Parathyroid adenoma (tissue), 2 donors: Measurements from ENCODE around the gene CHAC2.

Source experiments
- H2AFZ ChIP-seq: fragments of 300-600 bp; sonication (generic); one replicate; pipeline ENCODE4 v1.7.0; 2017; ENCODE audit warnings: antibody characterized with exemption, mild to moderate bottlenecking
- H3K27ac ChIP-seq: fragments of 300-600 bp; sonication (generic); one replicate; pipeline ENCODE4 v1.7.0; 2017
- H3K27me3 ChIP-seq: fragments of 300-600 bp; sonication (generic); one replicate; pipeline ENCODE4 v1.7.0; 2017; ENCODE audit warnings: low read length; ENCODE audit not compliant: control insufficient read depth, insufficient read depth
- H3K36me3 ChIP-seq: fragments of 300-600 bp; sonication (generic); one replicate; pipeline ENCODE4 v1.7.0; 2017; ENCODE audit warnings: low read length; ENCODE audit not compliant: control insufficient read depth, insufficient read depth
- H3K4me1 ChIP-seq: fragments of 300-600 bp; sonication (generic); one replicate; pipeline ENCODE4 v1.7.0; 2017; ENCODE audit warnings: control low read depth
- H3K4me2 ChIP-seq: fragments of 300-600 bp; sonication (generic); one replicate; pipeline ENCODE4 v1.7.0; 2017; ENCODE audit warnings: low read length
- H3K4me3 ChIP-seq: fragments of 300-600 bp; sonication (generic); one replicate; pipeline ENCODE4 v1.7.0; 2017; ENCODE audit warnings: low read depth, low read length
- H3K79me2 ChIP-seq: fragments of 300-600 bp; sonication (generic); one replicate; pipeline ENCODE4 v1.7.0; 2017; ENCODE audit warnings: control low read depth
- H3K9ac ChIP-seq: fragments of 300-600 bp; sonication (generic); one replicate; pipeline ENCODE4 v1.7.0; 2017; ENCODE audit warnings: mild to moderate bottlenecking
- H3K9me3 ChIP-seq: fragments of 300-600 bp; sonication (generic); one replicate; pipeline ENCODE4 v1.7.0; 2017; ENCODE audit warnings: low read length; ENCODE audit not compliant: control insufficient read depth
- TF ChIP-seq, protein P1 (sequence below): fragments of 300-600 bp; sonication (generic); IDR thresholded peaks from one replicate; pipeline ENCODE4 v1.7.0; 2017; ENCODE audit warnings: antibody characterized with exemption, mild to moderate bottlenecking
- donor health status: primary hyperparathyroidism.

Gene CHAC2

DNA sequence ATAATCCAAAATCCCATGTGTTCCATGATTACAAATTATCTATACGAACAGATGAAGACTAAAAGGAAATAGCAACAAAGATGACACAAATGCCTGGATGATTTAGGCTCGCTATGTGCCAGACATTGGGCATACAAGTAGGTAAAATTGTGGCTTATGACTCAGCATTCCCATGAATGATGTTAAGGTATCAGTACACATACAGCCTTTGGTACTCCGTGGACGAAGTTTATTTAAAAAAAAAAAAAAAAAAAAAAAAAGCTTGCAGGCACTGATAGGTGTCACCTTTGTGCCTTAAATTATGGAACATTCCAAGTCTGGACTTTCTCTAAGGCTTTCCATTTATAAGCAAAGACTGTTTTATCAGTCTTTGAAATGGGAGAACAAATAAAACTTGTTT, 2.7 kb downstream of the CHAC2 start:
- H3K9me3 ChIP-seq = no peaks in the 10 kb centered on the region
- peaks cover 3% of the 10 kb centered on the region for H3K79me2 ChIP-seq
- no peak overlapping the region for H2AFZ ChIP-seq
- TF ChIP-seq, protein P1, sequence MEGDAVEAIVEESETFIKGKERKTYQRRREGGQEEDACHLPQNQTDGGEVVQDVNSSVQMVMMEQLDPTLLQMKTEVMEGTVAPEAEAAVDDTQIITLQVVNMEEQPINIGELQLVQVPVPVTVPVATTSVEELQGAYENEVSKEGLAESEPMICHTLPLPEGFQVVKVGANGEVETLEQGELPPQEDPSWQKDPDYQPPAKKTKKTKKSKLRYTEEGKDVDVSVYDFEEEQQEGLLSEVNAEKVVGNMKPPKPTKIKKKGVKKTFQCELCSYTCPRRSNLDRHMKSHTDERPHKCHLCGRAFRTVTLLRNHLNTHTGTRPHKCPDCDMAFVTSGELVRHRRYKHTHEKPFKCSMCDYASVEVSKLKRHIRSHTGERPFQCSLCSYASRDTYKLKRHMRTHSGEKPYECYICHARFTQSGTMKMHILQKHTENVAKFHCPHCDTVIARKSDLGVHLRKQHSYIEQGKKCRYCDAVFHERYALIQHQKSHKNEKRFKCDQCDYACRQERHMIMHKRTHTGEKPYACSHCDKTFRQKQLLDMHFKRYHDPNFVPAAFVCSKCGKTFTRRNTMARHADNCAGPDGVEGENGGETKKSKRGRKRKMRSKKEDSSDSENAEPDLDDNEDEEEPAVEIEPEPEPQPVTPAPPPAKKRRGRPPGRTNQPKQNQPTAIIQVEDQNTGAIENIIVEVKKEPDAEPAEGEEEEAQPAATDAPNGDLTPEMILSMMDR = no peak
- H3K36me3 ChIP-seq = no peaks in the 10 kb centered on the region
- H3K4me3 ChIP-seq = no peak overlapping the region
- H3K4me1 ChIP-seq = no peaks in the 10 kb centered on the region
- H3K4me2 ChIP-seq = no peak overlapping the region
- no peak overlapping the region for H3K9ac ChIP-seq
- H3K27me3 ChIP-seq = no peaks in the 10 kb centered on the region
- H3K27ac ChIP-seq = no peak overlapping the region

DNA sequence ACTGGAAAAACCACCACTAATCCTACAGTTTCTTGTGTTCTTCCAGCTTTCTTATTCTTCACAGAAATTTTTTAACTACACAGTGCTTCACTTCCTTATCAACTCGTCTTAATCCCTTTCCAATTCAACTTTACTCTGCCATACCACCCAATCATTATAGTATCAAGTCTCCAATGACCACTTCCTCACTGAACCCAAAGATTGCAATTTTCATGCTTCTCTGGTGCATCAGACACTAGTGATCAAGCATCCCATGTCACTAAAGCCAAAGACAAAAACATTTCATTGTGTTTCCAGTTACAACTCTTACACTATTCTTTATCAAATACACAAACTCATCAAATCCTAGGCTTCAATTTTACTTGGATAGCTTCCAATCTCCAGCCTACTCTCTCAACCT, 9.5 kb downstream of the CHAC2 start:
- peaks cover 43% of the 10 kb centered on the region for H3K79me2 ChIP-seq
- H3K4me2 ChIP-seq = no peak overlapping the region
- TF ChIP-seq, protein P1 = no peak
- no peaks in the 10 kb centered on the region for H3K9me3 ChIP-seq
- H3K36me3 ChIP-seq = no peaks in the 10 kb centered on the region
- no peak overlapping the region for H3K27ac ChIP-seq
- no peak overlapping the region for H3K4me3 ChIP-seq
- H3K4me1 ChIP-seq = no peaks in the 10 kb centered on the region
- no peak overlapping the region for H2AFZ ChIP-seq
- no peak overlapping the region for H3K9ac ChIP-seq
- no peaks in the 10 kb centered on the region for H3K27me3 ChIP-seq

DNA sequence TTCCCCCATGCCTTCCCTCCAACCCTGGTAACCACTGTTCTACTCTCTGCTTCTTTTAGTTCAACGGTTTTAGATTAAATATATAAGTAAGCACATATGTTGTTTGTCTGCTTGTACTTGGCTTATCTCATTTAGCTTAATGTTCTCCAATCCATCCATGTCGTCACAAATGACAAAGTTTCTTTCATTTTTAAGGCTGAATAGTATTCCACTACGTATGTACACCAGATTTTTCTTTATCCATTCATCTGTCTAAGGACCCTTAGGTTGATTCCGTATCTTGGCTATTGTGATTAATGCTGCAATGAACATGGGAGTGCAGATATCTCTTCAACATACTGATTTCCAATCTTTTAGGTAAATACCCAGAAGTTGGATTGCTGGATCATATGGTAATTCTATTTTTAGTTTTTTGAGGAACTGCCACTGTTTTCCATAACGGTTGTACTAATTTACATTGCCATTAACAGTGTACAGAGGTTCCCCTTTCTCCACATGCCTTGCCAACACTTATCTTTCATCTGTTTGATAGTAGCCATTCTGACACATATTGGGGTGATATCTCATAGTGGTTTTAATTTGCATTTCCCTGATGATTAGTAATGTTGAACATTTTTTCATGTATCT, 11.0 kb downstream of the CHAC2 start:
- Histone ChIP-seq H3K27ac (no peak overlapping the region), H3K4me1 (no peaks in the 10 kb centered on the region), H3K27me3 (no peaks in the 10 kb centered on the region), H3K79me2 (peaks cover 47% of the 10 kb centered on the region), H3K9ac (no peak overlapping the region), H3K4me2 (no peak overlapping the region), H3K36me3 (no peaks in the 10 kb centered on the region), H3K9me3 (no peaks in the 10 kb centered on the region), H3K4me3 (no peak overlapping the region), H2AFZ (no peak overlapping the region)
- TF ChIP-seq, protein P1 = no peak

DNA sequence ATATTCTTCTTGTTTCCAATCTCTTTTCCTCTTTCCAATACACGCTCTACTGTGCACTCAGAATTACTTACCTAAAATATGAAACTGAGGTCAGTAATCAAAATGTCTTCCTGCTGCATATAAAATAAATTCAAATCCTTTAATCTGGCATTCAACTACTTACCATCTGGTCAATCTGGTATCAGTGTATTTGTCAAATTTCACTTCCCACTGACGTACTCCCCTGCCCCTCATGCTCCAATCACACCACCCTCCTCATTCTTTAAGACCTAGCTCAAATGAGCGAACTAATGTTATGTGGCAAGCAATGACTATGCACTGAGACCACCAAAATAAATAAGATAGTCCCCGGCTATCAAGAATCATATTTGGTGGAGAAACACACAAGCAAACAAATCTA, 12.5 kb downstream of the CHAC2 start:
- Histone ChIP-seq H3K27me3 (no peaks in the 10 kb centered on the region), H3K4me3 (no peak overlapping the region), H3K4me1 (peaks cover 2% of the 10 kb centered on the region), H2AFZ (no peak overlapping the region), H3K36me3 (no peaks in the 10 kb centered on the region), H3K9me3 (no peaks in the 10 kb centered on the region), H3K4me2 (no peak overlapping the region), H3K79me2 (peaks cover 51% of the 10 kb centered on the region), H3K27ac (no peak overlapping the region), H3K9ac (no peak overlapping the region)
- TF ChIP-seq, protein P1 = no peak

DNA sequence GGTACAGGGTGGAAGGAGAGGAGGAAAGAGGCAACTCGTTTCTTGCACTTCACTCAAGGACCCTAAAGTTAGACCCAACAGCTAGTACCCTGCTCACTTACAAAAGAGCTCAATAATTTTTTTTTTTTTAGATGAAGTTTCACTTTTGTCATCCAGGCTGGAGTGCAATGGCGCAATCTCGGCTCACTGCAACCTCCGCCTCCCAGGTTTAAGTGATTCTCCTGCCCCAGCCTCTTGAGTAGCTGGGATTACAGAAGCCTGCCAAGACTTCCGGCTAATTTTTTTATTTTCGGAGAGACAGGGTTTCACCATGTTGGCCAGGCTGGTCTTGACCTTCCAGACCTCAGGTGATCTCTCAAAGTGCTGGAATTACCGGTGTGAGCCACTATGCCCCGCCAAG, 15.1 kb downstream of the CHAC2 start:
- Histone ChIP-seq H3K4me2 (no peak overlapping the region), H3K4me1 (peaks cover 5% of the 10 kb centered on the region), H3K4me3 (no peak overlapping the region), H3K79me2 (peaks cover 61% of the 10 kb centered on the region), H3K9ac (no peak overlapping the region), H2AFZ (no peak overlapping the region), H3K27ac (no peak overlapping the region), H3K27me3 (no peaks in the 10 kb centered on the region), H3K36me3 (no peaks in the 10 kb centered on the region), H3K9me3 (no peaks in the 10 kb centered on the region)
- TF ChIP-seq, protein P1 = no peak
